Endometrium (tissue), 2 donors: ENCODE data around the gene TMX1.

Experiments
- FAIRE-seq: peaks from 2 replicates; lab custom pipeline; 2012; peaks lifted over from hg19 to GRCh38; lab: Jason Lieb, UNC
- donor health status: control.
- donor health status: control.

Gene TMX1

DNA sequence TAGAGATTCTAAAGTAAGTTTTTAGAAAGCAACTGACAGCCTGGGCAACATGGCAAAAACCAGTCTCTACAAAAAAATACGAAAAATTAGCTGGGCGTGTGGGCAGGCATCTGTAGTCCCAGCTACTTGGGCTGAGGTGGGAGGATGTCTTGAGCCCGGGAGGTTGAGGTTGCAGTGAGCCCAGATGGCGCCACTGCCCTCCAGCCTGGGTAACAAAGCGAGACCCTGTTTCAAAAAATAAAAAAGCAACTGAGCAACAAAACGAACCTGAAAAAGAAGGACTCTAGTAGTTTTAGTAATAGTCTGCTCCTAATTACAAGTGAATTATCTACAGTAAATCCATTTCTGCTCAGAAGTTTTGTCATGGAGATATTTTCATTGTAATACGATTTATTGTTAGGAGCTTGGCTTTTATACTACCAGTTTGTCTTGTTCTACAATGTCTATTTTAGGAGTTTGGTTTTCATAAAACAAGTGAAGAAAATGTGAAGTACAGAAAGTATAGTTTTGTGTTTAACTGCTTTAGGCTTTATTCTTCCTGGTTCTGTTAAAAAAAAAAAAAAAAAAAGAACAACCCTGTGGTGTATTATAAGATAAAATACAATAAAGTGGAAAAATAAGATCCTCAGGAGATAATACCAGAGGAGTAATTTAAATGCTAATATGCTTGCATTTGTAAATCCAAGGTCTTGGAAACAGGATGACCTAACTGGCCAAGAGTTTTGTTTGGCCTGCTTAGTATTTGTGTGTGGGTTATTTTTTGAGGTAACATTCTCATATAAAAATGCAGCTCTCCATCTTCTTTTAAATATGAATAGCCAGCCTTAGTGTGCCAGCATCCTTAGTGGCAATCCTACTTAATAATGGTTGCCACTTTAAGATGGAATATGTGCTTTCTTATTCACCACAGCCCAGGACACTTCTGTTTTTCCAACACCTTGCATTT is 2.8 kb downstream of the TMX1 start:
- peak; percentile 41 for FAIRE-seq

- no peak for FAIRE-seq
Measured at GRCh38 chr14:51244591-51244990, 4.5 kb downstream of the TMX1 start.

DNA sequence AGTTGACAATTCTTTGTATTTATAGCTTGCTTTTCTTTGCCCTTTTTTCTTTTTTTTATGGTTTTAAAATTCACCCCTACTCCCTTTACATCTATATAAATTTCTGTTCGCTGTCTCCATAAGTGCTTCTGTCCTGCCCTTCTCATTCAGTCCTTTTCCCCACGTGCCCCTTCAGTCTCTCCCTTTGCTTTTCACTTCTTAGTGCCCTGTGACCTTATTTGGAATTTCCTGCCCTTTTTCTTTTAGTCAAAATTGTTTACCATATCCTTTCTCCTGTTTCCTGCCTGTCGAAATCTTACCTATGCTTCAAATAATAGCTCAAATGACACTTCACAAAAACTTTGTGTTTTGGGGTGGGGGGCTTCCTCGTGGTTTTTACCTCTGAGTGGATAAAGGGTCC is 6.0 kb downstream of the TMX1 start:
- FAIRE-seq: no peak

GRCh38 chr14:51248016-51248987 is 8.3 kb downstream of the TMX1 start:
- FAIRE-seq: no peak

GRCh38 chr14:51251486-51251885 is 11.4 kb downstream of the TMX1 start:
- no peak for FAIRE-seq

GRCh38 chr14:51253880-51254279 is 13.8 kb downstream of the TMX1 start:
- no peak for FAIRE-seq

GRCh38 chr14:51258280-51258679 is 18.2 kb downstream of the TMX1 start:
- no peak for FAIRE-seq

DNA sequence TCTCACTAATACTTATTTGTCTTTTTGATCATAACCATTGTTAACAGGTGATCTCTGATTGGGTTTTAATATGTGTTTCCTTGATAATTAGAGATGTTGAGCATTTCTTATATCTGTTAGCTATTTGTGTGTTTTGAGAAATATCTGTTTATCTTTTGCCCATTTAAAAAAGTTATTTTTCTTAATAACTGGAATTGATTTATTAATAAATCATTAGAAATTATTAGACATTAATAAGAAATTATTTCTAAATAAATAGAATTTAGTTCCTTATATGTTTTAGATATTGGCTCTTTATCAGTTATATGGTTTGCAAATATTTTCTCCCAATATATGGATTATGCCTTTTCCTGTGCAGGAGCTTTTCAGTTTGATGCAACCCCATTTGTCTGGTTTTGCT is 18.7 kb downstream of the TMX1 start:
- peak; percentile 79 for FAIRE-seq

DNA sequence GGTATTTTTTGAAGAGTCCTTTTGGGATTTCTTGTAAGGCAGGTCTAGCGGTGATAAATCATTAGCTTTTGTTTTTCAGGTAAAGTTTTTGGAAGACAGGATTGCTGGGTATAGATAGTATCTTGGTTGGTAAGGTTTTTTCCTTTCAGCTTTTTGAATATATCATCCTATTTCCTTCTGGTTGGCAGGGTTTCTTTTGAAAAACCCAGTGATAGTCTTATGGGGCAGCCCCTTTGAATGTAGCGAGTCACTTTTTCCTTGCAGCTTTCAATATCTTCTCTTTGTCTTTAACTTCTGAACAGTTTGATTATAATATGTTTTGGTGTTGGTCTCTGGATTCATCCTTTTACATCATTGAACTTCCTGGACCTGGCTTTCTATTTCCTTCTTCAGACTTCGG is 20.2 kb downstream of the TMX1 start:
- FAIRE-seq: no peak

DNA sequence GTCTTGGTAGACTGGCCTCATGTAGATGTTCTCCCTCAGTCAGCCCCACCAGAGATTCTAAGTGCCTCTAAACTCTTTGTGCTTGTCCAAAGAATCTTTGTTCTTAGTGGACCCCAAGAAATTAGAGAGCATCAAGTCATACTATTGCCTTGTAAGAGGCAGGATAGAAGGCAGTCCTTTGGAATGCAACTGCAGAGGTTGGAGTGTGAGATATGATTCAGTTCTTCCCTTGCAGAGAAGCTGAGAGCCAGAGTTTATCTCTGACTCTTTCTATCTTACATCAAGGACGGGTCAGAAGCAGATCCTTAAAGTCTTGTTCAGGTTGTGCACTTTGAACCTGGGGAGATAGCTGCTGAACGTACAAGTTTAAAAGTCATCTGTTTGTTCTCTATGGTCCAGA is 21.1 kb downstream of the TMX1 start:
- FAIRE-seq: no peak

DNA sequence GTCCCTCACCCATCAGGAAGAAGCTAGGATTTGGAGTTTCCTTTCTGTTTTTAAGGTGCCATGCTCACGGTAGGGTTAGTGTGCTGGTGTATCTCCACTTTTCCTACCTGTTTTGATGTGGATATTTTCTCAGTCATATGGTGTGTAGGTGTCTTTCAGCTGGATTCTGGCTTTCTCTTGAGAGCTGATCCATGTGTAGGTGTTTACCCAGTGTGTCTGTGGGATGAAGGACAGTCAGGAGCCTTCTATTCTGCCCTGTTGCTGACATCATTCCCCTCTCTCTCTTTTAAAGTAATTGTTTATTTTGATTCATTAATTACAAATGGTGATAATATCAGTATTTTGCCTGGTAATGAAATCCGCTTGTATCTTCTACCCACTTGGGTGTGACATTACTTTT is 22.8 kb downstream of the TMX1 start:
- no peak for FAIRE-seq

DNA sequence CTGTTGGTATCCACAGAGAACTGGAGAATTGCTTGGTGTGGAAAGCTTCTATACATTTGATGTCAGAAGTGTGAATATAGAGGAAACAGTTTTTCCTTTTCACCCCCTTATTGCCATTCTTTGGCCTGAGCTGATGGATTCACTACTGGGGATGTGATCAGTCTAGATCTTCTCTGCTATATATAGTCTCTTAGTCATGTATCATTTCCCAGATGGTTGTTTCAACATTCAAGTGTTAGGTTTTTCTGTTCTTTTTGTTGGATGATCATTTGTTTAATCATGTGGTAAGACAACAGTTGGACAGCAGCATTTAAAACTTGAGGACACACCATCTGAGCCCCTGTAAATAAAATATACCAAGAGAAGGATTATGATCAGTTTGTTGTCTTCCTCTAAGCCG is 29.6 kb downstream of the TMX1 start:
- no peak for FAIRE-seq

GRCh38 chr14:51276605-51277004 is 36.6 kb downstream of the TMX1 start:
- no peak for FAIRE-seq

DNA sequence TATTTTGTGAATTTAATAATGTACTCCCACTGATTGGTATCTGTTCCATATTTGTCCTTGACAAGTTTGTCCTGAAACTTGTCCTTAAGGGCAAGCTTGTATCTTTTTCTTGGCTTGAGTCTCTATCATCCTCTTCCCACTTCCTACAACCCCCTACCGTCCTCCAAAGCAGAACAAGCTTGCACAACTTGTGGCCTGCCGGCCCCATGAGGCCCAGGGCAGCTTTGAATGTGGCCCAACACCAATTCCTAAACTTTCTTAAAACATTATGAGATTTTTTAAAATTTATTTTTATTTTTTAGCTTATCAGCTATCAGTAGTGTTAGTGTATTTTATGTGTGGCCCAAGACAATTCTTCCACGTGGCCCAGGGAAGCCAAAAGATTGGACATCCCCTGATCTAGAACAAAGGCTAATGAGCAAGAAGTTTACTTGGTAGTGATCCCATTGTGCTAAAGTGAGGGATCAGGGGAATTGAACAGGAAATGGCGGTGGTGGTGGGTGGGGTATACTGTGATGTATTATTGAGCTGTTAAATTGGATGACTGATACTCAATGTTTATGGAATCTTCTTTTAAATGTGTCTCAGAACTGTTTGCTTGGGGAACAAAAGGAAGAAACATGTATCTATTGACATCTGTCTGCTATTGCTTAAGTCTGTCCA is 37.8 kb downstream of the TMX1 start:
- no peak for FAIRE-seq

GRCh38 chr14:51282517-51282916 is 42.5 kb downstream of the TMX1 start:
- no peak for FAIRE-seq

GRCh38 chr14:51283402-51284085 is 43.5 kb downstream of the TMX1 start:
- peak; percentile 98 for FAIRE-seq

DNA sequence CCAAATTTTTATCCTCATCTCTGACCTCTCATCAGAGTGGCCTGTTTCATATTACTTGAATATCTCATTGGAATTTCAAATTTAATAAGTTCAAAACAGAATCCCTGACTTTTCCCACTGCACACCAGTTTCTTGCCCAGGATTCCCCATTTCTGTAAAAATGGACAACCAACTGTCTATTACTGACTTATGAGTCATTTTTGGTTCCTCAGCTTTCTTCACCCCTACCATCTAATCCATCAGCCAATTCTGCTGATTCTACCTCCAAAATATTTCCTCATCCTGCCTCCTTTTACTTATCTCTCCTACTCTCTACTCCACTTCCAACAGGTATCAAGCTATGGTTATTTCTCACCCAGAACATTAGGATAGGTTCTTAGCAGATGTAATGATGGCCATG is 44.2 kb downstream of the TMX1 start:
- no peak for FAIRE-seq

GRCh38 chr14:51285120-51285519 is 45.1 kb downstream of the TMX1 start:
- FAIRE-seq: no peak

DNA sequence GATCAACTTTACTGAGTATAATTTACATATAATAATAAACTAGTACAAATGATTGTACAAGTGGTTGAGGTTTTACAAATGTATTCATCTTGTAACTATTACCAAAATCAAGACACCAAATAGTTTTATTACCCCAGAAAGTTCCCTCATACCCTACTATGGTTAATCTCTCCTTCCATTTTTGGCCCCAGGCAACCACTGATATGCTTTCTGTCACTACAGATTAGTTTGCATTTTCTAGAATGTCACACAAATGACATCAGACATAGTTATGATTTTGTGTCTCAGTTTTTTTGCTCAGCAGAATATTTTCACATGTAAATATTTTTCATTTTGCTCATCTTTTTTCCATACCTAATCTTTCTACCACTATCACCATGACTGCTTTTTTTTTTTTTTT is 49.1 kb downstream of the TMX1 start:
- no peak for FAIRE-seq

GRCh38 chr14:51290132-51290531 is 50.1 kb downstream of the TMX1 start:
- no peak for FAIRE-seq

DNA sequence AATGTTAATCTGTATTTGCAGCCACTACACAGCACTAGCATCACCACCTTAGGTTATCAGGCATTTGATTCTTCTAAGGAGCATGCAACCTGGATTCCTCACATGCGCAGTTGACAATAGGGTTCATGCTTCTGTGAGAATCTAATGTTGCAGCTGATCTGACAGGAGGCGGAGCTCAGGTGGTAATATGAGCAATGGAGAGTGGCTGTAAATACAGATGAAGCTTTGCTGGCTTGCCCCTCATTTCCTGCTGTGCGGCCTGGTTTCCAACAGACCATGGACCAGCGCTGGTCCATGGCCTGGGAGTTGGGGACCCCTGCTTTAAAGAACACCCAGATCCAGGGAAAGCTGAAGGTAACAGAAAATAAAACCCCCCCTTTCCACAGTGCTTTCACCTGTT is 51.0 kb downstream of the TMX1 start:
- no peak for FAIRE-seq
